Mammary epithelial cell (primary cell): ENCODE measurements around the gene ATP13A4.

ENCODE experiments used
- CTCF ChIP-seq, 2 donors: IDR thresholded peaks in 1 of 2; conservative IDR thresholded peaks in 1 of 2; 2 replicates each; pipeline ENCODE4 v1.5.1; 2011 to 2012; ENCODE audit warnings: inconsistent platforms in 2 of 2, low read length in 2 of 2, mild to moderate bottlenecking in 2 of 2, control low read depth in 1 of 2, low read depth in 1 of 2; ENCODE audit not compliant: insufficient read depth in 1 of 2; ENCODE audit errors: extremely low read depth in 1 of 2
- EZH2 ChIP-seq: IDR thresholded peaks from 2 replicates; pipeline ENCODE4 v1.6.1; 2012; ENCODE audit warnings: low read length, inconsistent platforms, borderline replicate concordance

DNA sequence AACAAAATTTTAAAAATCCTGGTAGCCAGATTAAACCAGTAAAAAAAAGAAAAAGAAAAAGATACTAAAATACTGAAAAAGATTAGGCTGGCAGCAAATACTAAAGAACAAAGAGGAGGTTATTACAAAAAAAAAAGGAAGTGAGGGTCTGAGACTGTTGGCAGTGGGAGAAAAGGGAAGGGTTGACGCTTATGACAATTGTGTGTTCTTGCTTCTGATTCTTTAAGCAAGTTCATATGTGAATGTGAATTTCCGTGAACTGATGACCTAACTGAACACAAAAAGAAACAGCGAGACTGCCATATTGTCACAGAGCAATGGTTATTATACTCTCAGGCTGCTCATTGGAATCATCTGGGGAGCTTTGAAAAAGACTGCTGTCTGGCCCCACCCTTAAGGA is 56.5 kb downstream of the ATP13A4 start:
- no peak for TF ChIP-seq CTCF (conservative IDR thresholded peaks at IDR 0.05 in 1 of 2, IDR thresholded peaks at IDR 0.05 in 1 of 2; ENCODE audit: extremely low read depth in 1 of 2, insufficient read depth in 1 of 2, low read depth in 1 of 2, low read length in 2 of 2)
- no peak for TF ChIP-seq EZH2
